Hematopoietic multipotent progenitor cell treated with erythropoietin and hydrocortisone succinate and interleukin-3 and kit ligand, for 17 days (in vitro differentiated cells): Measurements from ENCODE around the gene CCDC82.
A peak's percentile ranks its signal among the peaks of the same experiment; 100 is the strongest.

ENCODE experiments used
- DNase-seq: peaks from one replicate; pipeline ENCODE4 v3.0.0-alpha.2; 2015; ENCODE audit warnings: low spot score

Gene CCDC82

DNA sequence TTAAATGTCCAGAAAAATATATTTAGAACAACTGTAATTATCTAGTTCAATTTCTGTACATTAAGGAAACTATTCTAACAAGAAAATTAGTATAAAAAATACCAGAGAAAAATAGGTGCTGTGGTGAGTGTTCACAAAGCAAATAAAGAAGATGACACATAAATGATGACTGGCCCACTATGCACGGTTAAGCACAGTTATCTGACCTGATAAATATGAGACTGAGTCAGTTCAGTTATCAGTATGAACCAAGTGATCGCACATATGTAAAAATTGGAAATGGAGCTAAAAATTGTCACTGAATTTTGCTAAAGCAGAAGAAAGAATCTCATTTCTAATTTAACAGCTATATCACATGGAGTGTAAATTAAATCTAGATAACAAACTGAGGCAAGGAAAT lies 27.9 kb downstream of the CCDC82 start:
- DNase-seq: no peak

DNA sequence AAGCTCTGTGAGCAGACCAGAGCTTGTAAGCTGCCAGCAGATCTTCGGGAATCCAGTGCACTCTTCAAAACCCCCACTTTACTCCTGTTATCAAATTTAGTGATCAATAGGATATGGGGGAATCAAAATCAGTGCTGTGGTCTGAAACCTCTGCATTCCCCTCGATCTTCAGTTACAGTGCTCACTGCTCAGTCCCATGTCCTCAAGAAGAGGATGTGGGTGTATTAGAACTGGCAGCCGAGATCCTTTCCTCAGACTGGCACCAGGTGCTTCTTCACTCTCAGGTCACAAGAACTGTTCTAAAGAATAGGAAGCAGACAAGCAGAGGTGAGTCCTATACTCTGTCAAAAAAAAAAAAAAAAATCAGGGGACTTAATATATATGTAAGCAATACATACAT lies 31.4 kb downstream of the CCDC82 start:
- DNase-seq: no peak

DNA sequence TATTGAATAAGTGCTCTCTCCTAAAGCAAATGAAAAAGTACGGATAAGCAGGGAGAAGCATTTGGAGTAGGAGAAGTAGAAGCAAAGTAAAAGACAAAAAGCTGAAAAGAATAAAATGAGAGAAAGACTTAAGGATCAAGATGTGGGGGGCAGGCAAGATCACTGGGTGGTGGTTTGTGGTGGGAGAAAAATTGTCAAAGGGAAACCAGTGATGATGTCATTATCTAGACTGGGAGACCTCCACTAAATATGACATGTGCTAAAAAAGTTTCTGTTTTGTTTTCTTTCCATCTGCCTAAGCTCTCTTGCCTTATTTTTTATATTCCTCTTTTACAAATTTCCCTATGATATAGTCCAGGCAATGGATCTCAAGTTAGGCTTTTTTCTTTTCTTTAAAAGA lies 31.9 kb downstream of the CCDC82 start:
- DNase-seq: no peak

DNA sequence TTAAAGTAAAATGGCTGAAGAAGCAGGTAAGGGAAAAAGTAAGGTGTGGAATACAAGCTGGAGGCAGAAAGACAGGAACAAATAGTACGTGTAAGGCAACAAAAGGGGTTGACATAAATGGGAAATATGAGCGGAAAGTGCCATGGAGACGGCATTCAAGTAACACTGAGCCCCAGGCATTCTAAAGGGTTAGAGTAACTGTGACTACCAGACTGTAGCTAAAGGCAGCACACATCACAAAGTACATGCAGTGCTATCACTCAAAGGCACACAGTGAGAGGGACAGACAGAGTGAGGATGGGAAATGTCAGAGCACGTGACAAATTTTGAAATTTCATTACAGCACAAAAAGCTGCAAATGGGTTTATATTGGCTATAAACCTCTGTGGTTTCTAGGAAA lies 32.9 kb downstream of the CCDC82 start:
- no peak for DNase-seq

DNA sequence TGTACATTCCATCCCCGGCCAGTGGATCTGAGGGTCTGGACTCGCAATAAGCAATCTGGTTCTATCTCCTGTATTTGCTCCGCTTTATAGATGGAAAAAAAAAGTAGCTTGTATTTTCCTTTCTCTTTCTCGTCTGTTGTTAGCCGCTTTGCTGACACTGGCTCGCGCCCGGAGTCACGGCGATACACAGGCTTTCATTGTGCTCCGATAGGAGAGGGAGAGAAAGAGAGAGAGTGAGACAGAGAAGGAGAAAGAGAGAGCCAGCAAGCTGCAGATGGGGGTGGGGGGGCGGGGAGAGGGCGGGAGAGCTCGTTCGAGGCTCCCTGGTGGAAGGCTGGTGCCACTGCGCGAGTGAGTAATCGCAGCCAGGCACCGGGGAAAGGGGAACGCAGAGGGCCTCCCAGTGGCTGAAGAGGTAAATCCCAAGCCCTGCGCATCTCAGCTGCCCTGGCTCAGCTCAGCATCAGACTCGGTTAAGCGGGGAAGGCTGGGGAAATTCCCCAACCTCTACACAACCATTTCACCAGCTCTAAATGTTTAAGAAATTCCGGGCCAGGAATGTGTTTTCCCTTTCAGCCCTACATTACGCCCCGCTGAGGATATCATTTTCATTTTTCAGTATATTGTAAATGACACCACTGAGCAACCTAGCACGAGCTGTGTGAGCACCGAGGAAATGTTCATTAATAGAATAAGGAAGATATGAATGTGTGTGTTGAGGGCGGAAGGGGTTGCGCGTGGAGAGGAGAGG lies 46.6 kb downstream of the CCDC82 start, which contains the start of gene MAML2:
MAML2 (minus strand) TSS at position 235 of the 751 bp plus-strand sequence. CDS start 1,300 bp downstream, outside the sequence.
- peak; percentile 65 for DNase-seq

DNA sequence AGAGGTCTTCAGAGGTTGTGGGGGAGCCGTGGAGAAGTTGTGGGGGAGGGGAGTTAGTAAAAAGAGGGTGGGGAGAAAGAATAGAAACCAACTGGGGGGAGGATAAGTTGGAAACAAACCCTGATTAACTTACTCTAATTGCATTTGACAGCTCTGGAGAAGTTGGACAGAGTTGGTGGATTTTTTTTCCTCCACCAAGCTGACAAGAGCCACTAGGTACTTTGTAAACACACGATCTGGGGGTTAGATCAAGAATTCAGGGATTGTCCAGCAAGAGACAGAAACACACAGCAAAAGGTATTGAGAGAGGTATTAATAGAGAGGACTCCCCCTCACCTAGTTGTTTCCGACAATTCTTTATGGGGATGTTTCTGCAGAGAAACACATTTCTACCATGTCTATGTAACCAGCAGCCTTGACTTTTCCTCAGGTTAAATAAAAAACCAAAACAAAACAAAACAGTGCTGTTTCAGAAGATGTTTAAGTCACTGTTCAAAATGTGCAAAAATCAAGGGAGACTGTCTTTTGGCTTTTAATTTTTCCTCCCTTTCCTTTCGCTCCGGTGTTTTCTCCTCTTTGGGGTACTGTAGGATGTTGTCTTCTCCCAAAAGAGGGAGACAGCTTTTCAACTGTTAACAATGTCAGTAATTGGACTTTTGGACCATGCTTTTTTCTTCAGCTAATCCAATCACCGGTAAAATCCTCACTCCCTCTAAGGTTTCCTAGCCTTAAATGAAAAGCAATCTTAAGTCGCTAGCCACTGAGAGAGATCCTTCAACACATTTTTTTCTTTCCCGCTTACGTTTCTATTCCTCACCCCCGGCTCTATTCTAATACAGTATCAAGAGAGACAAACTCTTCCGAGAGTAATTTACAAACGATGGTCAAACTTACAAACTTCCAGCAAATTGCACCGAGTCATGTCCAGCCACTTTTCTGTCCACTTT lies 47.4 kb downstream of the CCDC82 start:
- DNase-seq: no peak

DNA sequence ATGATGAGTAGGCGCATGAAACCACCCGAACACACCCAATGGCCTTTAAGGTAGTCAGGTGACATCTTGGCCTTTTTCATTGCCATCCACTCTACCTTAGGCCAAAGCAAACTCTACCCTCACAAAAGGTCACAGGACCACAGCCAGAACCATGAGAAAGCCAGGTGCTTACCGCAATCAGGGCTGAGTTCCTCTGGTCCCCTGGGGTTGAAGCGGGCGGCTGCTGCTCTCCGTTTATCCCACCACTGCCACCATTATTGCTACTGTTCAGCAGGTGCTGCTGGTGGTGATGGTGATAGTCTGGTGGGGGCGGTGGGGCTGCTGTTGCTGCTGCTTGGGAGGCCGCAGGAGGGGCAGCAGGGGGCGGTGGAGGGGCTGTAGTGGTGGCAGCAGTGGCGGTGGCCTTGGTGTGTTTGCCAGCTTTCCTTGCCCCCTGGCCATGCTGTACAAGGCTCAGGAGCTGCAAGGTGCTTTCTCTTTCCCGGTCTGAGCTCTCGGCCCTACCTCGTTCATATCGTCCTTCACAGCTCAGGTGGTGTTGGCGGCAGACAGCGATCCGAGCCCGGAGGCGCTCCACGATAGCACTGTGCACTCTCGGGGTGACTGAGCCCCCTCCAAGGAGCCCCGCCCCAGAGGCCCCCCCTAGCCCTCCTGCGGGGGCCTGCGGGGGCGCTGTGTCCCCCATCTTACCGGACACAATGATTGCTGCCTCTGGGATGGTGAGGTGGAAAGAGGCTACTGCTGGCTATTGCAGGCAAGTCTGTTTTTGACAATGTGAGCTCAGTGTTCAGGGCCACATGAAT lies 48.3 kb downstream of the CCDC82 start:
- DNase-seq: no peak

DNA sequence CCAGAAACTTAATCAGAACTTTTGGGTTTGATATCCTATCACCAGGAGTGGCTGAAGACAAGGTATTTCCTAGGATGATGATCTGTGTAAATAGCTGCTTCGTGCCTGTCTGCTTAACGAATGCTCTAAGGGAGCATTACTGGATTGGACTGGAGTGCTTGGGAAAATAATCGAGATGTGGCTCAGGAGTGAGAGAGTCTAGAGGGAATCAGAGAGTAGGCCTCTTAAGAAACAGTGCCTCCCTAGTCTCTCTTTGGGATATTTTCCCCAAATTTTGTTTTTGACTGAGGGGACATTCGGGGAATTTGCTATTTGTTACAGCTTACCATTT lies 49.2 kb downstream of the CCDC82 start:
- DNase-seq: no peak

DNA sequence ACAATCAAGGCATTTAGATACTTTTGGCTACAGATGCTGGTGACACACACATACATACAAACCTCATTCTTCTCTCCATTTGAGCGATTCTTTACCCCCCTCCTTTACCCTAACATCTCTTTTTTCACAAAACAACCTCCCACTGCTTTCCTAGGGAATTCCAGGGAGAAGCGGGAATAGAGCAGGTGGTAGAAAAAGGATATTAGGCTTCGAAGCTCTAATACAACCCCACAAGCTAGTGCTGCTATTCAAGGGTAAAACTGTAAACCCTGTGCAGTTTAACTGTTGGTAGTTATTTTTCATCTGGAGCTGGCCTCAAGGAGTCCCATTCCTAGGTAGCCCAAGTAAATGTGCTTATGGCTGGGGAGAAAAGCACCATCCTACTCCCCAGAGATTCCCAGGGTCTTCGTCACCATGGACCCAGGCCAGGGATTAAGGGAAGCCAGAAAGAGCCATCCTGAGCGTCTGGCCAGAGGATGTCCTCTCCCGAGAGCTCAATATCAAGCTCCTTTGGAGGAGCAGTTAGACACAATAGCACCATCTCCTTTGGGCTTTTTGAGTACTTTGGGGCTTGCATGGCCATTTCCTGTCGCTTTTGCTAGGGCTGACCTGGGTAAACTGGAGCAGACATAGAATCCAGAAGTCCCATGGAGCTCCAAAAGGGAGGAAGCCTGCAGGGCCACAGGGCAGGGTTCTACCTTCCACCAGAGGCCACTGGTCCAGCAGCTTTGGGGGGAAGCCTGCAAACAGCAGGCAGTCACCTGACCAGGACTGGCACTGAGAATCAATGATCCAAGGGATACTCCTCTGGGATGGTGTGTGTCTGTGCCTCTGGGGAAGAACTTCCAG lies 49.8 kb downstream of the CCDC82 start:
- no peak for DNase-seq

DNA sequence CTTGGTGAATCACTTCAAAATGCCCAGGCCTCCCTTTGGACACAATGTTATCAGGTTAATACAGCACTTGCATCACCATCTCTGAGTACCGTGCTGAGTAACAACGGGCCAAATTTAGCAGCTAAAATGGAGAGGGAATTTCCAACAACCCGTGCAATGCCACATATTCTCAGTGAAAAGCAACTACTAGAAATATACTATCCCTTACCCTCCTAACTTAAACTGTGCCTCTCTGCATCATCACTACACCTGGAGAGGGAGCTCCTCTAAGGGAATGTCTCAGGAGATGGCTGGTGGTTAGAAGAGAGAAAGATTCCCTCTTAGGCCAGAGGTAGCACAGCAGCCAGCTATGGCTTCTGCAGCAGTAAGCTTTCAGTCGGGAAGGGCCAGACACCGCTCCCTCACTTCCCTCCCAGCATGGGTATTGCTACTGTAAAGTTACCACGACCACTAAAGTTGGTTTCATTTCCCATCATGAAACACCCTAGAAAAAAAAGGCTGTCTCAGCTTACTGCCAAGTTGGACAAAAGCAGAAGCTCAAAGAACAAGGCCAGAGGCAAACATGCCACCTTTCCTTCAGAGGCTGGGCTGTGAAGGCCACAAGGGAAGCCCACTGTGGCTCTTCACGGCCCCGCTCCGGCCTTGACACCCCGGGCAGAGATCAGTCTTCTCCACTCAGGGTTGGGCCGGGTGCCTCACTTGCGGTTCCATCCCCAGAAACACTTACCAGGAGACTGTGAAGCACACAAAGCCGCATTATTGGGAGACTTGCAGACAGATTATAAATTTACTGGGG lies 50.6 kb downstream of the CCDC82 start:
- DNase-seq: no peak

DNA sequence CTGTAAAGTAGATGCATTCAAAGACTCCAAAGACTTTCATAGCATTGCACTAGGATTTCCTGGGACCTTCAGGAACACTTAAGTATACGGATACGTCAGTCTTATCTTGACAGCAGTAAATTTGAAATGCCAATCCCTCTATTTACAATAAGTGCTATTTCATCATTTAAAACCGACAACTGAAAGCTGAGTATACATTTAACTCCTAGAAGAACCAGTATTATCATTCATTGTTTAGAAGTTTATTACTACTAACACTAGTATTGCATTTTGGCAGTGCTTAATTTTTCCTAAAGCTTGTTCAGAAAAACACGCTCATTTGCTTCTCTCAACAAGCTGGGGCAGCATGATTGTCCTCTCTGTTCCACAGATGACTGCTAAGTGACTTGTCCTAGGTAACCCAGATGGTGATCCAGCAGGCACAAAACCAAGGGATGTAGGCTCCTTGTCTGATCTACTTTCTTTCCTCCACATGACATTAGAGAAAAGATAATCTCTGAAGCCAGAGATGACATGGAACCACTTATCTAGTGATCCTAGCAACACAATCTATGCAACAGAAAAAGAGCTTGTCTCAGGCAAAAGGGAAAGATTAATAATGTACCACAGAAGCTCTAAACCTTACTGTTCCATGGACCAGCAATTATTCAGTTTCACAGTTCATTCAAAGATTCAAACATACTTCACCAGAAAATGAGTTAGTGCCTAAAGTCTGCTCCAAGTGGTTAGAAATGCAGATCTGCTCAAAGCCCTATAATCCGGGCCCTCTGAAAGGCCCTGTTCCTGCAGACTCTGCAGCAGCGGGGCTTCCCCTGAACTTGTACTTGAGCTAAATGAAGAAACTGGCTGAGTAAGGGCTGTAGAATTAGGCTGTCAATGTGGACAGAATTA lies 51.9 kb downstream of the CCDC82 start:
- no peak for DNase-seq

DNA sequence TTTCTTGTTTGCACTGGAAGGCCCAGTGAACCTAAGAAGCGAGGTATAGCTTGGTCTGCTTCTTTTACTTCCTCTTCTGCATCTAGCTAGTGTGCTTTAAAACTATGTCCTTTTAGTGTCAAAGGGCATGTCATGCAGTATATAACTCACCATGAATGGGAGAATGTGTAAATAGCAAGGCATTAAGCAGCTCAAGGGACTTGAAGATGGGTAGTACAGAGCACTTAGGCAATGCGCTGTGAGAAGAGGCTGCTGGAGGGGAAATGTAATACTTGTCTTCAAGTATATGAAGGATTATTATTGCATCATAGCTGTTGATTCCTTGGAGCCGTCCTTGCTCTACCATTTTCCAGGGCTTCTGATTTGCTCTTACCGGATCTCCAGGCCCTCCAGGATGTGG lies 54.3 kb downstream of the CCDC82 start:
- no peak for DNase-seq

DNA sequence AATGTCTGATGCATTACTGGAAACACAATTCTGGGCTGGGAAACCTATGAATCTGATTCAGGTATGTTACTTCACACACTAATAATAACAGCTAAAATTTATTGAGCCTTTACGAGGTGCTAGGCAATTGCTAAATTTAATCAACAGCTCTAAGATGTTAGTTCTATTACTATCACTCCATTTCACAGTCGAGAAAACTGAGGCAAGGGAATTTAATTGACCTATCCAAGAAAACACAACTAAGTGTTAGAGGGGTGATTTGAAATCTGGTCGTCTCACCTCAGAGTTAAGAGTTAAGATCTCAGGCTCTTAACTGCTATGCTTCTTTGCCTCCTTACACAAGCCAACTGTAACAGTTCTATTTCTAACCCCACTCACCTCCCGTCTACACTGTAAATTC lies 55.5 kb downstream of the CCDC82 start:
- DNase-seq: no peak

DNA sequence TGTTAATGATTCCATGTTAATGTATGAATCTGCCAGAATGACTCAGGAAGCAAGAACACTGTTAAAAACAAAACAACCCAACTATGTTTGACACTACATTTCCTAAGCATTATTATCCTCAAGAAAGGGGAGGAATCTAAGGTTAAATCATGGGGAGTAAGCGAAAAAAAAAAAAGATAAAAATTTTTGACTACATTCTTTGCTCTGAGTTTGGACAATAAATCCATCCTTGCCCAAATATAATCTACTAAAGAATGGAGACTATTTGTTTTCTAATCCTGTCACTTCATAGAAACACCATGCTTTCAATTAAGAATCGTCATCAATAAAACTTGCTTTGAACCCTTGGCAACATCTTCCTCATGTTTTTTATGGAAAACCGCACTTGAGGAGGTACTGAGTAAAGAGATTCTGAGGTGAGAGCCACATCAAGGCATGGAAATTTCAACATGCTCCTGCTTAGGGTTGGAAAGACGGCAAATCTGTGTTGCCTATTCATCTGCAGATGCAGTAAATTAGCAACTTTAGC lies 56.5 kb downstream of the CCDC82 start:
- no peak for DNase-seq

DNA sequence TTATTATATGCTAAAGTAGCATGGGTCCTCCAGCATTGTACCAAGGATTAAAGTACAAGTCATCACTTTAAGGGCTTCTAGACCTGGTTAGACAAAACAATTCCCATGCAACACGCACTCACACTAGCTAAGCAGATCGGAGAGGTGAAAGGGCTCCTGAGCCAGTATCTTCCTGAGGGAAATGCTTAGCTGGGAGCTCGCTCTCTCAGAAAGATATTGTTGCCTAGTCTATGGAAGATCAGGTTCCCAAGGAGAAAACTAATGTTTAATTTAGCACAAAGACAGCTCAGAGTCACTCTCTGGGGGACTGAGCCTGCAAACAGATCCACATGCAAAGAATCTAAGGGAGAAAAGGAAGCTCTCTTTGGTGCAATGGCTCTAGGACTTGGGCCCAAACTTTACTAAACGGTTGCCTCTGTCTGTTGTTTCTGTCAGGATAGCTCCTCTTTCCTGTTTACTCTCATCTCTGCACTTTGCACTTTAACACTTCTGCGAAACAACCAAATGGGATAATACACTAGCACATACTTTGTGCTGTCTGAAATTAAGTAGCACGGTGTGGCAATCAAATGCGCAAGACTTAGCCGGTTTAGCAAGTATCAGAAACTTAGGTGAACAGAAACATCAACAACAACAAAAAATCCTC lies 57.5 kb downstream of the CCDC82 start:
- DNase-seq: no peak

DNA sequence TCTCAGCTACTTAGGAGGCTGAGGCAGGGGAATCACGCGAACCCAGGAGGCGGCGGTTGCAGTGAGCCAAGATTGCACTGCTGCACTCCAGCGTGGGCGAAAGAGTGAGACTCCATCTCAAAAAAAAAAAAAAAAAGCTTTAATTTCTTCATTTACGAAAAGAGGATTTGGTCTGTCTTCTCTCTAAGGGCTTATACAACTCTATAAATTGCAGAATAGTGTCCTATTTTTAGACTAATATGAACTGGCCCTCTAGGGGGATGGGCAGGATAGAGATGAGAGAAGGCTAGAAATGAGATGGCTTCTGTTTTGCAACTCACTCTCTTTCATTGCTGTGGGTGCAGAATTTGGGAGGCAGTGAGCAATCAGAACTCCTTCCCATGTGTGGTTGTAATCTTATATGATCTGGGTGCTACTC lies 58.0 kb downstream of the CCDC82 start:
- DNase-seq: no peak

DNA sequence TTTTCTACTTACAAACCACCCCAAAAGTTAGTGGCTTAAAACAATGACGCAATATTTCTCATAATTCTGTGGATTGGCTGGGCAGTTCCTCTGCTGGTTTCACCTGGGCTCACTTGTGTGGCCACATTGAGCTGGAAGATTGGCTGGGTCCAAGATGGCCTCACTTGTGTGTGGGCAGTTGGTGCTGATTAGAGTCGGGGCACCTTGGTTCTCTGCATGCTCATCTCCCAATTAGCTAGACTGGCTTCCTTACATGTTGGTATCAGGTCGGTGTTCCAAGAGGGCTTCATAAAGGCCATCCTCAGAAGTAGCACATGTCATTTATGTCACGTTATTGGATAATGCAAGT lies 59.2 kb downstream of the CCDC82 start:
- no peak for DNase-seq

DNA sequence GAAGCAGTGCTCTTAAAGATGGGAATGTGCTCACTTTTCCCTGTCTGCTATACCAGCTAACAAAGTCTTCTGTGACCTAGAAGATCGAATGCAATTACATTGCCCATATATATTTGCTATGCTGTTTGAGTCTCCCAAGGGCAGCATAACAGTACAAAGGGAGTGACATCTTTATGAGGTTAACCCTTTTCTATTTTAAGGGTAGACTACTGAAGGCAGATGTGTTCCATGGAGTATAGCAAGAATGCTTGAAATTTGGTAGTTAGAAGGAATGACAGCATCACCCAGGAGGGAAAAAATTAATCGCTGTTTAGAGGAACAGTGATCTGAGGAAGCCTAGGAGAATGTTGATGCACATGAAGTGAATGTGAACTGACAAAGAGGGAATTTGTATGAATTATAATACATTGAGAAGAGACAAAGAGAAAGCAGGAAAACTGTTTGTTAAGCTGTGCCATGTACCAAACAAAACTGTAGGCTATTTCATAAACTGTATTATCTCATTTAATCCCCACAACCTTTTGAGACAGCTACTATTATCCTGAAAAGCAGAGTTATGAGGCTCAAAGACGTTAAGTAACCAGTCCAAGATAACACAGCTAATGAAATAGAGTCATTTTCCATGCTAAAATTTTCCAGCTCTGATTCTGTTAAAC lies 59.7 kb downstream of the CCDC82 start:
- DNase-seq: no peak
